Right forelimb (tissue), 1 donor: ENCODE data around the gene SYP.
A peak's percentile ranks its signal among the peaks of the same experiment; 100 is the strongest.

Experiments
- DNase-seq: peaks from one replicate; pipeline ENCODE4 v3.0.0-alpha.2; 2018

SYP gene

GRCh38 chrX:49214996-49215526 lies 15.1 kb upstream of the SYP start:
- DNase-seq: no peak

GRCh38 chrX:49214416-49214815 lies 14.4 kb upstream of the SYP start:
- DNase-seq: no peak

GRCh38 chrX:49212861-49213260 lies 12.9 kb upstream of the SYP start:
- no peak for DNase-seq

GRCh38 chrX:49212209-49212608 lies 12.2 kb upstream of the SYP start:
- no peak for DNase-seq

- no peak for DNase-seq
These were observed 11.1 kb upstream of the SYP start for GRCh38 chrX:49211074-49211473.

GRCh38 chrX:49210406-49210805 lies 10.4 kb upstream of the SYP start:
- DNase-seq: no peak

GRCh38 chrX:49209434-49210251 lies 9.7 kb upstream of the SYP start:
- no peak for DNase-seq

GRCh38 chrX:49208399-49208798 lies 8.4 kb upstream of the SYP start:
- DNase-seq: no peak

- no peak for DNase-seq
These were observed 6.5 kb upstream of the SYP start for GRCh38 chrX:49206543-49206942.

GRCh38 chrX:49205443-49205842 lies 5.5 kb upstream of the SYP start:
- DNase-seq: no peak

- no peak for DNase-seq
These were observed 4.7 kb upstream of the SYP start for GRCh38 chrX:49204709-49205108.

GRCh38 chrX:49204017-49204416 lies 4.0 kb upstream of the SYP start:
- DNase-seq: no peak

GRCh38 chrX:49203536-49203935 lies 3.5 kb upstream of the SYP start:
- DNase-seq: no peak

- DNase-seq: no peak
These were observed 2.0 kb upstream of the SYP start for GRCh38 chrX:49202022-49202421.

- DNase-seq: no peak
These were observed 738 bp downstream of the SYP start for GRCh38 chrX:49199315-49199595.

- no peak for DNase-seq
These were observed 1.3 kb downstream of the SYP start for GRCh38 chrX:49198540-49199314.

- DNase-seq: no peak
These were observed 2.4 kb downstream of the SYP start for GRCh38 chrX:49197543-49198087.

GRCh38 chrX:49193542-49193964 lies 6.4 kb downstream of the SYP start:
- no peak for DNase-seq

- DNase-seq: no peak
These were observed 7.2 kb downstream of the SYP start for GRCh38 chrX:49192722-49193328.

- DNase-seq: no peak
These were observed 8.4 kb downstream of the SYP start for GRCh38 chrX:49191574-49192011.

- DNase-seq: peak; percentile 83
These were observed 9.0 kb downstream of the SYP start for GRCh38 chrX:49190821-49191573.

GRCh38 chrX:49189606-49190005 lies 10.4 kb downstream of the SYP start:
- no peak for DNase-seq
